Hematopoietic multipotent progenitor cell treated with erythropoietin and hydrocortisone succinate and interleukin-3 and kit ligand, for 15 days (in vitro differentiated cells): Measurements from ENCODE around the gene STK25.
"Not testable (repeated sequence)": the region's sequence is repeated elsewhere in the genome, so short reads cannot be mapped to it uniquely, and the experiment has no call there.

Source experiments
- DNase-seq: peaks from one replicate; pipeline ENCODE4 v3.0.0-alpha.2; 2015; ENCODE audit warnings: low spot score

Gene STK25

DNA sequence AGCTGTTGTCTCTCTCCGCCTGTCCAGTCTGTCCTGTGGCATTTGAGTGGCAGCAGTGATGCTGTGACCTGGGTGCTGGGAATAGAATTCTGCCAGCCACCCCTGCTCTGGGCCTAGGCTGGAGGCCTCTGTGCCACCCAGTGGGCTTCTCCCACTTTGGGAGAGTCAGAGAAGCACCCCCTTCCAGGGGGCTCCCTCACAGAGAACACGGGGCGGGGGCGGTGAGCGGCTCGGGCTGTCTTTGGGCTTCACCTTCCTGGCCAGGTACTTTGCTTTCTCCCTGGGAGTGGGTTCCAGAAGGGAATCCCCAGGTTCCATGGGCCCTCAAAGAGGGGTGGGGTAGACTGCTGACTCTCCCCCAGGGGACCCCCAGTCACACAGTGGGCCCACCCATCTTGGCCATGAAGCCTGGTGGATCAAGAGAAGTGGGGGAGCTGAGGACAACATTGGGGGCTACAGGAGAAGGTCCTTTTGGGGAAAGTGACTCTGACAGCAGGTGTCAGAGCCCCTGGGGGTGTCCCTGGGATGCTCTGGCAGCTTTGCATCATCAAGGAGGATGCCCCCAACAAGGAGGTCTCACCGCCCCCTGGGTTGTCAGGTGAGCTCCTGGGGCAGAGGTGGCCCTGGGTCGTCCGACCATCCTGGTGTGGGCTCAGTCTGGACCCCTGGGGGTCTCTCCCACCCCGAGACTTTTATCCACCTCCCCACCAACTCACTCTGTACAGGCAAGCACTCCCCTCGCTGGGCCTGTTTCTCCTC is 31.4 kb upstream of the STK25 start:
- no peak for DNase-seq

DNA sequence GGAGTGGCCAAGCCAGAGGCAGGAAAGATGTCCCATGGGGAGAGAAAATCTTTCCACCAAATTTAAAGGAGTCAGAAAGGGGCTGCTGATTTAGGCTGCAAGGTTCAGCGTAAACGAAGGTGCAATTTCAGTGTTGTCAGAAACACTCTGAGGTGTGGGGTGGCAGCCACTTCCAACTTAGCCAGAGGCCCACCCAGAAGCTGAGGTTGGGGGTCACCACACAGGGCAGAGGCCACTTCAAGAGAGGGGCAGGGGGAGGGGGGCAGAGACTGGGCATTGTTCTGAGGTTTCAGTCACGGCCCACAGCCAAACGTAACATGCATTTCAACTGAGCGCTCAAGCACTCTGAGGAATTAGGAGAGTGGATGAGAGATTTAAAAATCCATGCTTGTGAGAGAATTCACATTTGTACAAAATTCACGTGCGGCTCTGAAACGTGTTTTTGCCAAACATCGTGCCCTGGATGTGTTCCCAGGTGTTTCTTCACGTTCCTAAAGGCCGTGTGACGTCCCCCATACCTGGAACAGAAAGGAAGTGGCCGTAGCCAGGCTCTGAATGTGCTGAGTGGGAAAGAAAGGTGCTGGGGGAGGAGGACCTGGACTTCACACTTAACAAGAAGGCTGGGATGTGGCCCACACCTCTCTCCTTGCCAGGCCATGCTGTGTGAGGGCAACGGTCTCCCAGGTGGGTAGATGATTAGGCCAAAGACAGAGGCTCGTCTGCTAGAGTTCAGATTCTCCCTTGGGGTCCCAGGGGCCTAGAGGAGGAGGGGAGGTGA is 30.6 kb upstream of the STK25 start:
- no peak for DNase-seq

- DNase-seq, result no peak
Observed at GRCh38 chr2:241535871-241536655, 27.7 kb upstream of the STK25 start.

- no peak for DNase-seq
Observed at GRCh38 chr2:241534701-241535375, 26.5 kb upstream of the STK25 start.

GRCh38 chr2:241534293-241534692 is 25.9 kb upstream of the STK25 start:
- DNase-seq, result no peak

DNA sequence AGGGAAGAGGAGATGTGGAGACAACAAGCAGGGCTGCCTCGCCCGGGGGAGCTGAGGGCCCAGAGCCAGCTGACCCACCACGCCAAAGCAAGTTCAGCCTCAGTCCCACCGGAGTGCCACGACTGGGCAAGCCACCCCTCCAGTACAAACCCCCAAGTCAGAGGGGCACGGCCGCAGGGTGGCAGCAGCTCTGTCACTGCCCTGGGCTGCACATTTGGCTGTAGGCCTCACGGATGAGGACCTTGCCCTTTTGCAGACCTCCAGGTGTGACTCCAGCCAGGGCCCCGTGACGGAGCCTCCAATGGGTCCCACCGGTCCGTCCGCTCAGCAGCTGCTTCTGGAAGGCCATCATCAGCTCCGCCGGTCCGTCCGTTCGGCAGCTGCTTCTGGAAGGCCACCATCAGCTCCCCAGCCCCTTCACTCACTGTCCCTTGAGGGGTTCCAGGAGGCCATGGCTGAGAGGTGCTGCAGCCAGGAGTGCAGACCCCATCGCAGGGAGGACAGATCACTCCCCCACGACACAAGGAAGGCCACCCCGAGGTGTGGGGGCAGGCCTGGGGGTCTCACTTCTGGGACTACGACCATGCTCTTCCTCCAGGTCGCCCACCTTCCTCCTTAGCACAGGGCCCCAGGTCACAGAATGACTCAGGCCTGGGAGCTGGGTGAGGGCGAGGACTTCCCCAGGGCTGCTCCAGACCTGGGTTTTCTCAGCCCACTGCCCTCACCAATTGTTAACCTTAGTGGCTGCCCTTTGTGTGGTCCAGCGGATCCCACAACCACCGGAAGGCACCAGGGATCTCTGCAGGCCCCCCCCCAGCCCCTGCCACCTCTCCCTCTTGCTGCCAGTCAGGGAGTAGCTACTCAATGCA is 24.6 kb upstream of the STK25 start:
- no peak for DNase-seq

- no peak for DNase-seq
Observed at GRCh38 chr2:241532168-241532567, 23.8 kb upstream of the STK25 start.

- no peak for DNase-seq
Observed at GRCh38 chr2:241531161-241531722, 22.9 kb upstream of the STK25 start.

DNA sequence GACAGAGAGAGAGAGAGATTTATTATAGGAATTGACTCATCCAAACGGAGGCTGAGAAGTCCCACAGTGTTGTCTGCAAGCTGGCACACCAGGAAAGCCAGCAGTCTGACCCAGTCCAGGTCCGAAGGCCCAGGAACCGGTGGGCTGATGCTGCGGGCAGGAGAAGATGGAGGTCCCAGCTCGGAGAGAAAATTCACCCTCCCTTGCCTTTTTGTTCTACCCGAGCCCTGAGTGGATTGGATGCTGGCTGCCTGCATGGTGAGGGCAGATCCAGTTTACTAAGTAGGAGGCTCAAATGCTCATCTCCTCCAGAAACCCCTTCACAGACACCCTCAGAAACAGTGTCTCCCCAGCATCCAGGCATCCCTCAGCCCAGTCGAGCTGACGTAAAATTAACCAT is 22.2 kb upstream of the STK25 start:
- no peak for DNase-seq

DNA sequence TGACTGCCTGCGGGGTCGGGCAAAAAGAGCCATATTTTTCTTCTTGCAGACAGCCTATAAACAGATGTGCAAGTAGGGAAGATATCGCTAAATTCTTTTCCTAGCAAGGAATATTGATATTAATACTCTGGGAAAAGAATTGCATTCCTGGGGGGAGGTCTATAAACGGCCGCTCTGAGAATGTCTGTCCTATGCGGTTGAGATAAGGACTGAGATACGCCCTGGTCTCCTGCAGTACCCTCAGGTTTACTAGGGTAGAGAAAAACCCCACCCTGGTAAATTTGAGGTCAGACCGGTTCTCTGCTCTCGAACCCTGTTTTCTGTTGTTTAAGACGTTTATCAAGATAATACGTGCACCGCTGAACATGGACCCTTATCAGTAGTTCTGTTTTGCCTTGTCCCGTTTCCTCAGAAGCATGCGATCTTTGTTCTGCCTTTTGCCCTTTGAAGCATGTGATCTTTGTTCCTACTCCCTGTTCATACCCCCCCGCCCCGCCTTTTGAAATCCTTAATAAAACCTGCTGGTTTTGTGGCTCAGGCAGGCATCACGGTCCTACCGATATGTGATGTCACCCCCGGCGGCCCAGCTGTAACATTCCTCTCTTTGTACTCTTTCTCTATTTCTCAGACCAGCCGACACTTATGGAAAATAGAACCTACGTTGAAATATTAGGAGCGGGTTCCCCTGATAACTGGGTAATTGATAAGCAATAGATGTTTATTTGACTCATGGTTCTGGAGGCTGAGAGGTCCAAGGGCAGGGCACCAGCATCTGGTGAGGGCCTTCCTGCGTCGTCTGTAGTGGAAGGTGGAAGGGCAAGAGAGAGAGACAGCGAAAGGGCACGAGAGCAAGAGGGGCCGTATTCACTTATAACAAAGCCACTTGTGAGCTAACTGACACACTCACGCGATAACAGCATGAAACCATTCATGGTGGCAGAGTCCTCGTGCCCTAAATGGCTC is 17.7 kb upstream of the STK25 start:
- not testable (repeated sequence) for DNase-seq

DNA sequence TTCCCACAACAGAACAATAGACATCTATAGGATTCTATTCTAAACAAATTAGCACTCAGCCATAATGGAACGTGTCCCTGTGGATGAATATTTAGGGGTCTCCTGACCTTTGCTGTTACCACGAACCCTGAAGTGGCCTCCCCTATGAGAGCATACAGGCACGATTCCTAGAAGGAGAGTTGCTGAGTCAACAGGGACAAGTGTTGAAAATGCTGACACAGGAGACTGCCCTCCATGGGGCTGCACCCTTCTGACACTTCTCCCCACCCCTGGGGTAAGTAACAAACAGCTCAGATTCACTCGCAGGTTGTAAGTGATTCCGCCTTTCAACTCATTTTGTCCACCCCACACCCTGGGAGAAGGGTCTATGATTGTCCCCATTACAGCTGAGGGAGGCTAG is 14.1 kb upstream of the STK25 start:
- no peak for DNase-seq

- DNase-seq, result no peak
Observed at GRCh38 chr2:241519669-241520068, 11.3 kb upstream of the STK25 start.

- DNase-seq, result no peak
Observed at GRCh38 chr2:241517297-241517696, 8.9 kb upstream of the STK25 start.

DNA sequence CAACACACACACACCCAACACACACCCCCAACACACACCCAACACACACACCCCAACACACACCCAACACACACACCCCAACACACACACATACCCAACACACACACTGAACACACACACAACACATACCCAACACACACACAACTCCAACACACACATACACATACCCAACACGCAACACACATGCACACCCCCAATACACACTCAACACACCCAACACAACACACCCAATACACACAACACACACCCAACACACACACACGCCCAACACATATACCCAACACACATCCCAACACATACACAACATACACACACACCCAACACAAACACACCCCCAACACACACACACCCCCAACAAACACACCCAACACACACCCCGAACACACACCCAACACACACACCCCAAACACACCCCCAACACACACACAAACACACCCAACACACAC is 8.2 kb upstream of the STK25 start:
- DNase-seq, result no peak

GRCh38 chr2:241514986-241515737 is 6.8 kb upstream of the STK25 start:
- no peak for DNase-seq

DNA sequence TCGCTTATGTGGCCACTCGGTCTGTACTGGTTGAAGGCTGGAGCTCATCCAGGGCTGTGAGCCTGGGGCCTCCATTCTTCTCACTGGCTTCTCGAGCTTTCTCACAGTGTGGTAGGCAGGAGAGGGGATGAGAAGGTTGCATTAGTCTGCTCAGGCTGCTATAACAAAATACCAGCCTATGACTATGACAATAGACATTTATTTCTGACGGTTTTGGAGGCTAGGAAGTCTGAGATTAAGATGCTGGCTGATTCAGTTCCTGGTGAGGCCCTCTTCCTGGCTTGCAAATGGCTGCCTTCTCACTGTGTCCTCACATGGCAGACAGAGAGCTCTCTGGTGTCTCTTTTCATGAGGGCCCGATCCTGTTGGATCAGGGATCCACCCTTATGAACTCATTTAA is 6.2 kb upstream of the STK25 start:
- DNase-seq, result no peak

- DNase-seq, result no peak
Observed at GRCh38 chr2:241511091-241511741, 2.8 kb upstream of the STK25 start.

- no peak for DNase-seq
Observed at GRCh38 chr2:241509155-241509784, 886 bp upstream of the STK25 start.
